GM19035 (cell line): Measurements from ENCODE around the gene MRPS30.
"Not testable (repeated sequence)": the region's sequence is repeated elsewhere in the genome, so short reads cannot be mapped to it uniquely, and the experiment has no call there.

Experiments used
- ATAC-seq: cut with Tn5 transposase; IDR thresholded peaks from one replicate; pipeline ENCODE4 v1.9.1; 2021; ENCODE audit not compliant: unreplicated experiment

MRPS30 gene

DNA sequence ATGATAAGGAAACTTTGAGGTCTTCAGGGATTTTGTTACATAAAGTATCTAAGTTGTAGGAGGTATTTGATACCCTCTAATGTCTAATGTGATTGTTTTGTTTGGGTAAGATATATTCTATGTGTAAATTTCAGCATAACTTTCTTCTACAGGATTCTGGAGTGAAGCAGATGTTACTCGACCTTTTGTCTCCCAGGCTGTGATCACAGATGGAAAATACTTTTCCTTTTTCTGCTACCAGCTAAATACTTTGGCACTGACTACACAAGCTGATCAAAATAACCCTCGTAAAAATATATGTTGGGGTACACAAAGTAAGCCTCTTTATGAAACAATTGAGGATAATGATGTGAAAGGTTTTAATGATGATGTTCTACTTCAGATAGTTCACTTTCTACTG lies 6.0 kb downstream of the MRPS30 start:
- ATAC-seq, result no peak

GRCh38 chr5:44821164-44821563 lies 12.4 kb downstream of the MRPS30 start:
- no peak for ATAC-seq

GRCh38 chr5:44824662-44825061 lies 15.9 kb downstream of the MRPS30 start:
- not testable (repeated sequence) for ATAC-seq

GRCh38 chr5:44827681-44828080 lies 18.9 kb downstream of the MRPS30 start:
- ATAC-seq, result no peak

- no peak for ATAC-seq
Measured at GRCh38 chr5:44828719-44829118, 20.0 kb downstream of the MRPS30 start.

- no peak for ATAC-seq
Measured at GRCh38 chr5:44830951-44831350, 22.2 kb downstream of the MRPS30 start.

- no peak for ATAC-seq
Measured at GRCh38 chr5:44833249-44833648, 24.5 kb downstream of the MRPS30 start.

GRCh38 chr5:44835693-44836092 lies 26.9 kb downstream of the MRPS30 start:
- no peak for ATAC-seq

DNA sequence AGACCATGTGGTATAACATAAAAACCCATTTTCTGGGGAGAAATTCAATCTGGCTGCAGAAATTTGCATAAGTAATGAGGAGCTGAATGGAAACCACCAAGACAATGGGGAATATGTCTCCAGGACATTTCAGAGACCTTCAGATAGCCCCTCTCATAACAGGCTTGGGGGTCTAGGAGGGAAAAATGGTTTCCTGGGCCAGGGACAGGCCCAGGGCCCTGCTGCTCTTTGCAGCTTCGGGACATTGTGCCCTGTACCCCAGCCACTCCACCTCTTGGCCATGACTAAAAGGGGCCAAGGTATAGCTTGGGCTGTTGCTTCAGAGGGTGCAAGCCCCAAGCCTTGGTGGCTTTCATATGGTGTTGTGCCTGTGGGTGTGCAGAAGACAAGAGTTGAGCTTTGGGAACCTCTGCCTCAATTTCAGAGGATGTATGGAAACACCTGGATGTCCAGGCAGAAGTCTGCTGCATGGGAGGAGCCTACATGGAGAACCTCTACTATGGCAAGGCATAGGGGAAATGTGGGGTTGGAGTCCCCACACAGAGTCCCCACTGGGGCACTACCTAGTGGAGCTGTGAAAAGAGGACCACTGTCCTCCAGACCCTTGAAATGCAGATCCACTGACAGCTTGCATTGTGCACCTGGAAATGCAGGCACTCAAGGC lies 30.4 kb downstream of the MRPS30 start:
- no peak for ATAC-seq

- ATAC-seq, result no peak
Measured at GRCh38 chr5:44842496-44843282, 33.9 kb downstream of the MRPS30 start.

DNA sequence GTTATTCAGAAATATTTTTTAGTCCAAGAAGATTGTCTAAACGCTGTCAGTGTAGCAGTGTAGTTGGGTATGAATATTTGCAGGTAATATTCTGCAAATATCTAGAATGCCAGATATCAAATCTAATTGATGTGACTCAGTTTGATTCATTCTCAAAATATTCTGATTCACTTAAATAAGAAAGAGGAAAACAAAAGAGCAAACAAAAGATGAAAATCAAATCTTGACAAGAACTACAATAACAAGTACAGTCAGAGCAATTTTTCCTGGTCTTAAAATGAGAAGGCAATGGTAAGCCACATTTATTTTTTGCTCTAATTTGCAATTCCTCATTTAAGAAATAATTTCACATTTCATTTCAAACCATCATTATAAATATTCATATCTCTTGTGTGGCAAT lies 36.0 kb downstream of the MRPS30 start:
- ATAC-seq, result no peak

DNA sequence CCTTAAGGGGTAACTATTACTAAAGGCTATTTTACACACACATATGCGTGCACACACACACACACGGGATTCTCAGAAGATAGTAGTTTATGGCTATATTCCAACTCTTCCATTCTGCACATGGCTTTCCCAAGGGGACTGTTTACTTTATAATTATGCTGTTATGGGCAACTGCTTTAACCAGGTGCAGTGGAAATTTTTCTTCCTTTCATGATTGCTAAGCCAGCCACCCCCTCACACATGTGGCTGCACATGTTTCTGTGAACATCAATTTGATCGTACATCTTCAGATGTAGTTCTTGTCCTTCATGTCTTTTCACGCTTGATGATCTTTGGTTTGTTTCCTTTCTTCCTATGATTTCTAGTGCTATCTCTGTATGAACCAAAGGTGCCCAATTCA lies 37.0 kb downstream of the MRPS30 start:
- no peak for ATAC-seq

DNA sequence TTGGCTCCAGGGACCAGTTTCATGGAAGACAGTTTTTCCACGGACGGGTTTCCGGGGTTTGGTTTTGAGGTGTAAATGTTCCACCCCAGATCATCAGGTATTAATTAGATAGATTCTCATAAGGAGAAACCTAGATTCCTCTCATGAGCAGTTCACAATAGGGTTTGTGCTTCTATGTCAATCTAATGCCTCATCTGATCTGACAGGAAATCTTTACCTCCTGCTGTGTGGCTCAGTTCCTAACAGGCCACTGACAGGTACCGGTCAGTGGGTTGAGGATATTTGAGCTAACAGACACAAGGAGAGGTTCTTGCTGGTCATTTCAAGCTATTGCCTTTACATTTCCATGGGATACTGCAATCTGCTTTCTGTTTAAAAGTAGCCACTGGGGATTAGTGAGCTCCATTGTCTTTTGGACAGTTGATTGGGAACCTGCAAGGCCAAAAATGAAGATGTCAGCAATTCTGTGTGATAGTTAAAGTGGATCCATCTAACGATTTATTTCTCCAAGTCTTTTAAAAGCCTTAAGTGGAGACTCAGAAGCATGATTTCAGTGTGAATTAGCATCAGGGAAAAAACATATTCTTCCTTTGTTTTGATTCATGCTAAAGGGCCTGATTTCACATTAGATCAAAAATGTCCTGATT lies 38.6 kb downstream of the MRPS30 start:
- ATAC-seq, result no peak

GRCh38 chr5:44860267-44860666 lies 51.5 kb downstream of the MRPS30 start:
- no peak for ATAC-seq

- no peak for ATAC-seq
Measured at GRCh38 chr5:44862808-44863207, 54.1 kb downstream of the MRPS30 start.
